Activated CD8-positive, alpha-beta T cell treated with anti-CD3 and anti-CD28 coated beads, Interleukin-2, amount 10 ng/mL, durations not matched to agents 7 days and 5 days (primary cell): ENCODE data around the gene FGFBP3. TPM values are rescaled to one million over a fixed set of nuclear protein-coding genes. Genes with fewer than 3 reads are reported as not detected.

Source experiments
- ATAC-seq: fragments of 150-1000 bp; cut with Tn5 transposase; one replicate; pipeline ENCODE4 v1.10.0; 2021; ENCODE audit warnings: moderate library complexity
- CTCF ChIA-PET: fragments of 350-600 bp; sonication (Branson Sonifier 250); formaldehyde crosslinking; loops from one replicate; lab custom pipeline; 2021; ENCODE audit warnings: antibody characterized with exemption; lab: Charles Lee
- POLR2A ChIA-PET: fragments of 350-600 bp; sonication (Branson Sonifier 250); formaldehyde crosslinking; loops from one replicate; lab custom pipeline; 2021; ENCODE audit warnings: antibody characterized with exemption; lab: Charles Lee
- DNase-seq: peaks from one replicate; pipeline ENCODE4 v3.0.0-alpha.2; 2020
- H3K27ac Mint-ChIP-seq: one replicate; pipeline ENCODE4 v1.8.0; 2021; ENCODE audit warnings: mild to moderate bottlenecking, mixed read lengths
- H3K27me3 Mint-ChIP-seq: one replicate; pipeline ENCODE4 v1.8.0; 2021; ENCODE audit warnings: low read depth, mixed read lengths
- H3K36me3 Mint-ChIP-seq: one replicate; pipeline ENCODE4 v1.8.0; 2021; ENCODE audit warnings: low read depth, mixed read lengths
- H3K4me1 Mint-ChIP-seq: one replicate; pipeline ENCODE4 v1.8.0; 2021; ENCODE audit warnings: low read depth, mixed read lengths
- H3K4me3 Mint-ChIP-seq: one replicate; pipeline ENCODE4 v1.8.0; 2021; ENCODE audit warnings: mild to moderate bottlenecking, mixed read lengths
- H3K9me3 Mint-ChIP-seq: one replicate; pipeline ENCODE4 v1.8.0; 2022; ENCODE audit warnings: mixed read lengths; ENCODE audit not compliant: insufficient read depth
- total RNA-seq, 2 experiments: library from RNA; stranded (reverse); gene quantifications; one replicate each; pipeline ENCODE4 v1.2.3, GENCODE V29; 2021

The FGFBP3 gene
- 1 to 10 TPM; 1.0 to 1.5 TPM for total RNA-seq

DNA sequence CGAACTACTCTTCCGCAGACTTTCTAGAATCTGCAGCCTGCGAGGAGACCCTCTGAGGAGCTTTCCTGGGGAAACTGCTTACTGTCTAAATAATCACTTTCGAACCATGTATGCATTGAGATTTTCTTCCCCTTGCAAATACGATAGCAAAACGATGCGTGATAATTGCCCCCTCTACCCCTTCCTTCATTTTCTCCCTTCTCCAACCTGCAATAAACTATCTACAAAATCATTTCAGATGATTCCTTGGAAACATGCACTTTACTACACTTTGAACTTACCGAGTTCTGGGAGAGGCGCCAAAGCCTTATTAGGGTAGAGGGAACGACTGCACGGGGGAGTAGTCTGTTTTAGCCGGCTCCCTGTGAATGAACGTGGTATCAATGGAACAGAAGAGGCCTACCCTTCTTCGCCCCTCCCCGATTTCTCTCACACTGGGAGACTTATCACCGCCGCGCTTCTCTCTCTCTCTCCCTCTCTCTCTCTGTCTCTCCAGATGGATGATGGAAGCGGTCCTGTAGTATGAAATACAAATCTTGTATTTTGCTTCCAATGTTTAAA is at the start of gene FGFBP3:
TSS of gene FGFBP3 (minus strand) at position 370 of the 561 bp plus-strand sequence. CDS start 517 bp downstream, outside the sequence.
- no peaks in the 10 kb centered on the region for H3K9me3 Mint-ChIP-seq
- peak within 1 kb of the TSS; percentile 86 for H3K27ac Mint-ChIP-seq
- H3K27me3 Mint-ChIP-seq: peaks cover 16% of the 10 kb centered on the region
- H3K4me3 Mint-ChIP-seq: peak within 1 kb of the TSS; percentile 88
- ChIA-PET POLR2A (interaction anchor here (0.6 to 3.1 kb wide), 7 partner anchors 9 to 113 kb away, joined by 3 to 19 read pairs (median 4); partner anchors contain the start of gene BTAF1), CTCF (interaction anchor here (0.6 to 2.6 kb wide), 16 partner anchors 10 to 610 kb away, joined by 3 to 20 read pairs (median 4); partner anchors contain the start of genes BTAF1 and TNKS2)
- peaks cover 23% of the 10 kb centered on the region for H3K4me1 Mint-ChIP-seq
- H3K36me3 Mint-ChIP-seq: peaks cover 2% of the 10 kb centered on the region
- ATAC-seq (peak; percentile 20), DNase-seq (peak; percentile 50)

DNA sequence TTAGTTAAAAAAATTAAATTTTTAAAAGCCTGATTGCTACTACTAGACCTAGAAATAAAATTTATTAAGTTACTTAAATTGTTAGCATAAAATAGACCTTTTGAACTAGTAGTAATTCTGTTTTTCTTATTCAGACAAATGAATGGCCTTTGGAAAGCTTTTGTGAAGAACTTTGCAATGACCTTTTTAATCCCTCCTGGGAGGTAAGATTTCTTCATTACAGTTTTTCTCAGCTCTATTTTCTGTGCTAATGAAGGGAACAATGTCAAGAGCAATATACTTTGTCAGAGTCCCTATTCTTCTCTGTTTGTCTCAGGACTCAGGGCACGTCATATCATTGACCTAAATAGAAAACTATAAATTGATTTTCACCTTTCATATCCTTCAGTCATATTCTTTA is 47.8 kb upstream of the FGFBP3 start:
- Mint-ChIP-seq H3K36me3 (peaks cover 58% of the 10 kb centered on the region), H3K9me3 (no peaks in the 10 kb centered on the region), H3K4me1 (no peaks in the 10 kb centered on the region), H3K27ac (no peak overlapping the region), H3K27me3 (no peaks in the 10 kb centered on the region), H3K4me3 (no peak overlapping the region)
- ChIA-PET POLR2A (no interaction called here), CTCF (no interaction called here)
- ATAC-seq (no peak), DNase-seq (no peak)

GRCh38 chr10:91955114-91955513 is 45.8 kb upstream of the FGFBP3 start:
- Mint-ChIP-seq H3K4me3 (no peak overlapping the region), H3K36me3 (peaks cover 61% of the 10 kb centered on the region), H3K27ac (no peak overlapping the region), H3K9me3 (no peaks in the 10 kb centered on the region), H3K27me3 (no peaks in the 10 kb centered on the region), H3K4me1 (no peaks in the 10 kb centered on the region)
- POLR2A ChIA-PET: no interaction called here
- ATAC-seq (no peak), DNase-seq (no peak)
- CTCF ChIA-PET: interaction anchor here (1.4 kb wide), 1 partner anchor 9 kb away, joined by 3 read pairs; no protein-coding TSS in a partner anchor

GRCh38 chr10:91953600-91954160 is 44.4 kb upstream of the FGFBP3 start:
- Mint-ChIP-seq H3K27ac (no peak overlapping the region), H3K4me1 (no peaks in the 10 kb centered on the region), H3K4me3 (no peak overlapping the region), H3K36me3 (peaks cover 54% of the 10 kb centered on the region), H3K27me3 (no peaks in the 10 kb centered on the region), H3K9me3 (no peaks in the 10 kb centered on the region)
- ATAC-seq: no peak
- DNase-seq: no peak
- CTCF ChIA-PET: interaction anchor here (1.4 kb wide), 1 partner anchor 11 kb away, joined by 3 read pairs; no protein-coding TSS in a partner anchor
- POLR2A ChIA-PET: no interaction called here

GRCh38 chr10:91944880-91945630 is 35.8 kb upstream of the FGFBP3 start:
- H3K4me3 Mint-ChIP-seq: no peak overlapping the region
- ATAC-seq (peak; percentile 87), DNase-seq (peak; percentile 23)
- no peaks in the 10 kb centered on the region for H3K27me3 Mint-ChIP-seq
- H3K4me1 Mint-ChIP-seq: peaks cover 23% of the 10 kb centered on the region
- H3K27ac Mint-ChIP-seq: peak overlapping the region; percentile 78
- no peaks in the 10 kb centered on the region for H3K9me3 Mint-ChIP-seq
- H3K36me3 Mint-ChIP-seq: peaks cover 41% of the 10 kb centered on the region
- CTCF ChIA-PET: no interaction called here
- POLR2A ChIA-PET: interaction anchor here (1.7 kb wide), 1 partner anchor 21 kb away, joined by 6 read pairs; the partner anchor contains the start of gene BTAF1

DNA sequence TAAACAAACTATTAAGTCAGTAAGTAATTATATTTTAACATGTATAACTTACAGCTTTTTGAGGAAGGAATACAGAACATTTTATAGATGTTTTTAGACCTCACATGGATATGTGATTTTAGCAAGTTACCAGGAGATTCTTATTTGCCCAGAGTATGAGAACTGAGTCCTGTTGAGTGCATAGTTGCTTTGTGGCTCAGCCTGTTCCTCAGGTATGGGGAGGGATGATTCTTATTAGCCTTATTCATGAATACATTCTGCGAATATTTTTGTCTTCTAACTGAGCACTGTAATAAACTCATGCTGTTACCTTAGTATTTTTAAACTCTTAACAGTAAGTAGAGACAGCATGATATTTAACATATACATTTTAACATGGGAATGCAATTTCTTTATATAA is 32.1 kb upstream of the FGFBP3 start:
- ATAC-seq (no peak), DNase-seq (no peak)
- ChIA-PET POLR2A (interaction anchor here (2.3 kb wide), 1 partner anchor 18 kb away, joined by 7 read pairs; the partner anchor contains the start of gene BTAF1), CTCF (interaction anchor here (0.8 to 1.3 kb wide), 3 partner anchors 17 to 350 kb away, joined by 3 to 5 read pairs (median 4); partner anchors contain the start of genes BTAF1, CPEB3, FGFBP3 and MARCHF5)
- peaks cover 22% of the 10 kb centered on the region for H3K4me1 Mint-ChIP-seq
- H3K36me3 Mint-ChIP-seq: peaks cover 46% of the 10 kb centered on the region
- H3K4me3 Mint-ChIP-seq: no peak overlapping the region
- no peak overlapping the region for H3K27ac Mint-ChIP-seq
- H3K27me3 Mint-ChIP-seq: no peaks in the 10 kb centered on the region
- H3K9me3 Mint-ChIP-seq: no peaks in the 10 kb centered on the region

DNA sequence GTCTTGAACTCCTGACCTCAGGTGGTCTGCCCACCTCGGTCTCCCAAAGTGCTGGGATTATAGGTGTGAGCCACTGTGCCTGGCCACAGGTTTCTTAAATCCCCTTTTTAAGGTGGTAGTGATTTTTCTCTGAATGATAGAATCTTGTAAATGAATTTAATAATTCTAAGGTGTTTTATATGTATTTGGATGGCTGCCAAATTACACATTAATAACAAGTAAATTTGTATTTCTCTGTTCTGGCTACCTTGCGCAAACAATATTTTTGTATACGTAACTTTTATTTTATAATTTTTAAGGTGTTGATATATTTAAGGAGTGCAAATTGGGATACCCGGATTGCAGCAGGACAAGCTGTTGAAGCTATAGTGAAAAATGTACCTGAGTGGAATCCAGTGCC is 30.4 kb upstream of the FGFBP3 start:
- DNase-seq (no peak), ATAC-seq (no peak)
- H3K27me3 Mint-ChIP-seq: no peaks in the 10 kb centered on the region
- peaks cover 45% of the 10 kb centered on the region for H3K36me3 Mint-ChIP-seq
- peaks cover 11% of the 10 kb centered on the region for H3K4me1 Mint-ChIP-seq
- ChIA-PET CTCF (no interaction called here), POLR2A (no interaction called here)
- H3K4me3 Mint-ChIP-seq: no peak overlapping the region
- no peak overlapping the region for H3K27ac Mint-ChIP-seq
- no peaks in the 10 kb centered on the region for H3K9me3 Mint-ChIP-seq

DNA sequence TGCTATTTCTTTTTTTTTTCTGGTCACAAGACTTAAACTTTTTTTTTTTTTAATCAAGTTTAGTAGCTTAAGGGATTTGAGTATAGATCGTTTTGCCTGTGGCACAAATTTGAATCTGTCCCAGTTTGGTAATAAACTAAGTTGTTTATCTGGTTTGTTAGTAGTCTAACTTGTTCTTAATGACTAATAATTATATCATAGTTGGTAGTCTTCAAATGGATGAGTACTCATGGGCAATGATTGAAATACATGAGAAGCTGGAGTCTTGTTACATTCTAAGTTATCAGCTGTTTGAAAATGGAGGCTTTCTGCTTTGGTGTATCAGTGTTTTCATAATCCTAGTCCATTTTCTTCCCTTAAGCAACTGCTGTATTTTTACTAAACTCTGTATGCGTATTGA is 26.6 kb upstream of the FGFBP3 start:
- Mint-ChIP-seq H3K9me3 (no peaks in the 10 kb centered on the region), H3K4me3 (no peak overlapping the region), H3K4me1 (peaks cover 20% of the 10 kb centered on the region), H3K36me3 (peaks cover 55% of the 10 kb centered on the region), H3K27ac (no peak overlapping the region), H3K27me3 (no peaks in the 10 kb centered on the region)
- ATAC-seq: no peak
- ChIA-PET POLR2A (interaction anchor here (0.6 to 1.1 kb wide), 2 partner anchors 12 to 59 kb away, joined by 3 read pairs; partner anchors contain the start of gene BTAF1), CTCF (no interaction called here)
- DNase-seq: no peak

DNA sequence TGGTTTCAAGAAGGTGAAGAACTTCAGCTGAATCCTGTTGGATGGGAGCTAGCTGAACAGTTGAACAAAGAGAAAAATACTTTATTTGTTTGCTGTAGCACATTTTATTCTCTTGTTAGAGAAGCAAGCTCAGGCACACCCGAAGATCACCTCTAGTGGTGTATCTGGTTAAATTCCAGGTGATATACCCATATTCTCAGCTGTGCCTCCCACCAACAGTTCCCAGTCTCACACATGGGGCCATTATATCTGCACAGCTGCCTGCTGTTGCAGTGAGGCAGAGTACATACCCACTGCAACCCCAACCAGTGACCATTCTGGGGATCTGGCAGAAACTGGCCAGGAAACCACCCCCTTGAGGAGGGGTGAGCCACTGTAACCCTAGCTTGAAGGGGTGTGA is 23.5 kb upstream of the FGFBP3 start:
- H3K36me3 Mint-ChIP-seq: peaks cover 46% of the 10 kb centered on the region
- CTCF ChIA-PET: interaction anchor here (1.0 to 1.2 kb wide), 2 partner anchors 20 to 135 kb away, joined by 3 read pairs; partner anchors contain the start of gene TNKS2

DNA sequence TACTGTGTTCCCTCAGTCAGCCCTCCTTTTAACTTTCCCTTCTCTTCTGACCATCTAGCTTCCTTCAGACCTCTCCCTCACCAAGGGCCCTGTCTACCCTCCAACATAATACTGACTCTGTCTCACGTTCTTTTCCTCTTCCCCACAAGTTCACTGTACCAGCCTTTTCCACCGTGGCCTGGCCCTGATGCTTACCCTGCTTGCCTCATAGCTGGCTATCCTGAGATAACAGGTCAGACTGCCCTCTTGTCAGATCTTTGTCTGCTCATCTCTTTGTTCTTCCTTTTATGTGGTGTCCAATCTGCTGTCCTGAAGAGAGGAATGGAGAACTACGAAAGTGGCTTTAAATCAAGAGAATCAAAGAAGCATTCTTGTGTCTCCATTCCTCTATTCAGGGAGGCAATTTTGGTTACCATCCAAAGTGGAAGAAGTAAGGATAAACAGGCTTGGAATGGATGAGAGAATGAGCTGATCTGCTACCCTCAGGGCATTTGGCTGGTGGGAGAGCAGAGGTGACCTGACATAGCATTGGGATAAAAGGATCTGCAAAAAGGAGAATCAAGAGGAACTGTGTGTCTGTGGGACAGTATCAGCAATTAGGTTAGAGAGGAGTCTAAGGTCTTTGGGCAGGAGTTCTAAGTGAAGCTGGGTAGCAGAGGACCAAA is 22.4 kb upstream of the FGFBP3 start:
- H3K4me3 Mint-ChIP-seq: no peak overlapping the region
- peaks cover 41% of the 10 kb centered on the region for H3K36me3 Mint-ChIP-seq
- no peak for ATAC-seq
- ChIA-PET POLR2A (interaction anchor here (0.7 kb wide), 1 partner anchor 8 kb away, joined by 5 read pairs; the partner anchor contains the start of gene BTAF1), CTCF (interaction anchor here (1.0 to 1.2 kb wide), 2 partner anchors 19 to 134 kb away, joined by 3 read pairs; partner anchors contain the start of gene TNKS2)
- no peak for DNase-seq
- H3K27ac Mint-ChIP-seq: peak overlapping the region; percentile 21
- H3K27me3 Mint-ChIP-seq: no peaks in the 10 kb centered on the region
- peaks cover 26% of the 10 kb centered on the region for H3K4me1 Mint-ChIP-seq
- H3K9me3 Mint-ChIP-seq: no peaks in the 10 kb centered on the region

More for the DNA sequence above, 23.5 kb upstream of the FGFBP3 start:
- Mint-ChIP-seq H3K27ac (no peak overlapping the region), H3K4me3 (no peak overlapping the region), H3K27me3 (no peaks in the 10 kb centered on the region), H3K9me3 (no peaks in the 10 kb centered on the region), H3K4me1 (peaks cover 22% of the 10 kb centered on the region)
- DNase-seq (no peak), ATAC-seq (no peak)
- POLR2A ChIA-PET: no interaction called here

DNA sequence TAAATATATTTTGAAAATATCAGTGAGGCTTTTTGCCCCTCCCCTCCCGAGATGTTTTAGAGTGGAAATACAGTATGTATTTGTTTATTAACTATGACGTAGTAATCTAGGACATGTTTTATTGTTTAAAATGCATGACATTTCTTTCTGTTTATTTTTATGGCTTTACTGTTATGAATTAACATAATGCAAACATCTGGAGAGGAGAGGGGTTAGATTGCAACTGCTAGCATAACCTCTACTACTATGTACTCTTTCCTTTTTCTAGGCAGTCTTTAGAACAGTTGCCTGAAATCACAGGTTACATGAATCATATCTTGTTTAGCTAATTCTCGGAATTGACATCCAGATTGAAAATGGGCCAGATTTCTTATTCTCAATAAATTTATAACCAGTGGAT is 21.7 kb upstream of the FGFBP3 start:
- Mint-ChIP-seq H3K4me3 (no peak overlapping the region), H3K9me3 (no peaks in the 10 kb centered on the region), H3K27ac (no peak overlapping the region), H3K4me1 (peaks cover 33% of the 10 kb centered on the region), H3K36me3 (peaks cover 41% of the 10 kb centered on the region), H3K27me3 (no peaks in the 10 kb centered on the region)
- ChIA-PET CTCF (no interaction called here), POLR2A (no interaction called here)
- ATAC-seq: no peak
- no peak for DNase-seq
